HG03025 (cell line): ENCODE data around the gene TGIF2.

ENCODE experiments used
- ATAC-seq: cut with Tn5 transposase; IDR thresholded peaks from one replicate; pipeline ENCODE4 v1.9.1; 2021; ENCODE audit warnings: mild to moderate bottlenecking, moderate library complexity; ENCODE audit not compliant: unreplicated experiment, low FRiP score

The TGIF2 gene

GRCh38 chr20:36573103-36573797 is at the start of gene TGIF2:
TGIF2 (plus strand) TSS chr20:36573597; CDS start chr20:36578775, 5,178 bp downstream.
- ATAC-seq: peak; percentile 40

GRCh38 chr20:36525620-36526365 is 47.6 kb upstream of the TGIF2 start:
- no peak for ATAC-seq

- no peak for ATAC-seq
Measured at GRCh38 chr20:36526521-36527011, 46.8 kb upstream of the TGIF2 start.

- ATAC-seq: no peak
Measured at GRCh38 chr20:36527331-36528125, 45.9 kb upstream of the TGIF2 start.

- ATAC-seq: no peak
Measured at GRCh38 chr20:36528176-36528874, 45.1 kb upstream of the TGIF2 start.

- no peak for ATAC-seq
Measured at GRCh38 chr20:36528875-36529417, 44.5 kb upstream of the TGIF2 start.

- ATAC-seq: no peak
Measured at GRCh38 chr20:36532388-36532787, 41.0 kb upstream of the TGIF2 start.

- no peak for ATAC-seq
Measured at GRCh38 chr20:36532822-36533221, 40.6 kb upstream of the TGIF2 start.

- ATAC-seq: no peak
Measured at GRCh38 chr20:36538026-36538722, 35.2 kb upstream of the TGIF2 start.

- no peak for ATAC-seq
Measured at GRCh38 chr20:36540551-36541211, 32.7 kb upstream of the TGIF2 start.

- ATAC-seq: no peak
Measured at GRCh38 chr20:36541227-36541767, 32.1 kb upstream of the TGIF2 start, which contains the start of gene MYL9. MYL9 (plus strand) TSS chr20:36541519; CDS start chr20:36544885, 3,366 bp downstream.

GRCh38 chr20:36541768-36542488 is 31.5 kb upstream of the TGIF2 start:
- ATAC-seq: no peak

GRCh38 chr20:36542516-36543183 is 30.7 kb upstream of the TGIF2 start:
- ATAC-seq: no peak

GRCh38 chr20:36543184-36544133 is 29.9 kb upstream of the TGIF2 start:
- ATAC-seq: no peak

GRCh38 chr20:36544134-36545018 is 29.0 kb upstream of the TGIF2 start:
- ATAC-seq: no peak
